Jurkat, Clone E6-1 (cell line): ENCODE measurements around the gene ANKRD53.

Source experiments
- DNase-seq: peaks from one replicate; pipeline ENCODE4 v3.0.0-alpha.2; 2011; ENCODE audit warnings: low read depth, low spot score
- H3K4me3 ChIP-seq: 2 replicates; pipeline ENCODE4 v1.5.1; 2011; ENCODE audit warnings: mild to moderate bottlenecking, low read length, control low read depth, moderate library complexity

The ANKRD53 gene

DNA sequence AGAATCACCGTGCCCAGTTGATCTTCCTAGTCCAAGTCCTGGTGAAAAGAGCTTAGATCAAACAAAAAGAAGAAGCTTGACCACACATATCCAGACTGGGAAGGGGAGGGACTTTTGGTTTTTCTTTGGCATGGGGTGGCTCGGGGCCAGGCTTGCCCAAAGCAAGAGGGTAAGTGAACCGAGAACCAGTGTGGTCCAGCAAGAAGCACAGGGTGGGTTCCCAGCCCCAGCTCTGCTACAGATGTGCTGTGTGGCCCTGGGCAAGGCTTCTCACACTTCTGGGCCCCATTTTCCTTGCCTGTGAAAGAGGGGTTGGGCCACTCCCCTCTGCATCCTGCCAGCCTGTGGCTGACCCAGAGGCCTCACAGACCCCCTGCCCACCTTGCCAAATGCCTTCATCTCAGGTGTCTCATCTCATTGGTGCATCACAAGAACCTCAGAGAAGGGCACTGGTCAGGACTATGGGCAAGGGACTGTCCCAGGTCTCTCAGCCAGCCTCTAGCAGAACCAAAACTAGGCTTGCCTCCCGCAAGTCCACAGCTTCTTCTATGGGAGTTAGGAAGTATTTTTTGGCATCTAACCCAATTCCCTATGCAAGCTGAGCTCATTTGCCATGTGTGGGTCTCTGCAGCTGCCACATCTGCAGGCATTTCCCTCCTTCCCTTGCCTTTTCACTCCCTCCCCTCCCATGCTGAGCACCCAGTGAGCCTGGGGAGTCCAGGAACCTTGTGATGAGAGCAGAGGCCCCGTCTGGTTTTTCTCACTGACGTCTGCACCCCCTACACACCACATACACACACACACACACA, 35.8 kb upstream of the ANKRD53 start:
- no peak overlapping the region for H3K4me3 ChIP-seq
- DNase-seq: no peak

DNA sequence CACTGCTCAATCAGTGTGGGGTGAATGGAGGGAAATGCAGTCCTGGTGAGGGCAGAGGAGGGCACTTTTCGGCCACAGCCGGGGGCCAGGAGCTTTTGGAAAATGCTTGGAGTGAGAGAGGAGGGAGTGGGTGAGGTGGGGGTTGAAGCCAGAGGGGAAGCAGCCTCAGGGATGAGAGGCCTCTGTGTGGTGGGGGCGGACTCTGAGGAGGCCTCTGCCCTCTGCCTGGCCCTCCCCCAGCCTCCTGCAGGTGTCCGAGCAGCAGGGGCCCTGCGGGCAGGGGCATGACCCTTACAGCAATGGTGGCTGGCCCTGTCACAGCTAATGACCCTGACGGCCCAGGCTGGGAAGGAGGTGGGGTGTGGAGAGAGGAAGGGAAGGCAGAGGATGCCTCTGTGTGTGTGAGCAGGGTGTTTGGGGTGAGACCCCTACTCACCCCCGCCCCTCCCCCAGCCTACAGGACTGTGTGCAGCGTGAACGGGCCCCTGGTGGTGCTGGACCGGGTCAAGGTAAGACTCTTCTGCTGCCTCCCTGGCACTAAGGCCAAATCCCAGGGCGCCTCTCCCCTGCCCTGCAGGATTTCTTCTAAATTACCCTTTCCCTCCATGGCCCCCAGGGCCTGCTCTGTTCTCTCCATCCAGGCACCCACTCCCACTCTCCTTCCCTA, 35.1 kb upstream of the ANKRD53 start:
- DNase-seq: no peak
- no peak overlapping the region for H3K4me3 ChIP-seq

DNA sequence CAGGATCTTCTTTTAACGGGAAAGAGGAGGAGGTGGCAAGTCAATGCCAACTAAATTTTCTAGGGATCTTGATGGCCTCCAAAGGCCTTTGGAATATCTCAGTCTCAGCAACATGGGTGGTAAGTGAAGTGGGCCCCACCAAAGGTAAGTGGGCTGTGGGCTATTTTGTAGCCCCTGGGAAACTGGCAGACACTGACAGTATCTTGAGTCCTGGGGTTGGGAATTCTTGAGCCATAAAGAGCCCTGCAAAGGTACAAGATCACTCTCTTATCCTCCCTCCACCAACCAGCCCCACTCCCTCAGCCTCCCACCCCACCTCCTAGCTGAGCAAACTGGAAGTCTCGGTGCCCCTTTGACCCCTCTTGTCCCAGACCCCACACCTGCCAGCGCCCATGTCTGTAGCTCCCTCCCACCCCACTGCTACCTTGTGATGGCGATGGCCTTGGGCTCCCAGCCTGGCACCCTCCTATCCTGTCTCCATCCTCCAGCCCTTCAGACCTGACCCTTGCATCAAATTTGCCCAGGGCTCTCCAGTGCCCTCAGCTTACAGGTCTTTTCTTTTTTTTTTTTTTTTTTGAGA, 34.2 kb upstream of the ANKRD53 start:
- H3K4me3 ChIP-seq: no peak overlapping the region
- DNase-seq: no peak

DNA sequence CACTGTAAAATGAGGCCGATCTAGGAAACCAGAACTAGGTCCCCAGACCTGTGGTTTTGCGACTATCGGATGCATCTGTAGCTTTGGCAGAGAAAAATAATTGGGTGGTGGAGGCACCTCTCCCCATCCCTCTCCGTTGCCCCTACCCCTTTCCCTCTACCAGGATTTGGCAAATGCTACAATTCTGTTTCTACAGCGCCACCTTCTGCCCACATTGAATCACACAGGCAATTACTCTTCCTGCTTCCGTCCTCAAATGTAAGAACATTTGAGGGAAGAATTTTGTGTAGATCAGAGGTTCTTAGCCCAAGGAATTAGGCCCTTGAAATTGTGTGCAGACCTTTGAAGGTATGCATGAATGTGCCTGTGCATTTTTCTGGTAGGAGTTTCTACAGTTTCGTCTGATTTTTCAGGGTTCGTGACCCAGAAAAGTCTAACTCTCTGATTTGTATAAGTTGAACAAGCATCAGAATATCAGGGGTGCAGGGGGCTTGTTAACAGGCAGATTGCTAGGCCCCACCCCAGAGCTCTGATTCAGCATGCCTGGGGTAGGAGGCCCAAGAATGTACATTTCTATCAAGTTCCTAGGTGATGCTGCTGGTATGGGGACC, 31.5 kb upstream of the ANKRD53 start:
- peak; percentile 70 for DNase-seq
- peak overlapping the region; percentile 72 for H3K4me3 ChIP-seq

DNA sequence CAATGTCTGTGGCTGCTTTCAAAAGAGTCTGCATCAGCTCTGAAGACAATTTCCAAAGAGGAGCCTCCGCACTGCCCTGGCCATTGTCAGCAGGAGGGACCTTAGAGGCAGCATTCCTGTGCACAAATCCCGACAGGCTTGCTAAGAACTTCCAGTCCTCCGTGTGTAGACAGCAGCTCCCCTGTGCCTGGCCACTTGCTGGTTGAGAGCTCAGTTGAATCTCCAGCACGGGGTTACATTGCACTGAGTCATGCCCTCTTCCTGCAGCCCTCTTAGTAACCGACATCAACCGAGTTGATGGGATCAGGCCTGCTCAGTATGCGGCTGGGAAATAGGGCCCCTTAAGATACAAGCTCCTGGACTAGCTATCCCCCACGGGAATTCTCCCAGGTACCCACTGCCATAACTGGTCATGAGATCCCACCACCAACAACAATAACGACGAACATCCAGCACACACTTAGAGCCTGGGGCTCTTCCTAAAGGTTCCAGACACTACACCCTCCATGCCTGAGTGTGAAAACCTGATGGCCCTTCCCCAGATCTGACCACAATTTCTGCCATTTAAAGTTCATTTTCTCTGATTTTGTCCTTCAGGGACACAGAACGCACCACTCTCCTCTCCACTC, 30.8 kb upstream of the ANKRD53 start:
- H3K4me3 ChIP-seq: peak overlapping the region; percentile 72
- DNase-seq: peak; percentile 37

DNA sequence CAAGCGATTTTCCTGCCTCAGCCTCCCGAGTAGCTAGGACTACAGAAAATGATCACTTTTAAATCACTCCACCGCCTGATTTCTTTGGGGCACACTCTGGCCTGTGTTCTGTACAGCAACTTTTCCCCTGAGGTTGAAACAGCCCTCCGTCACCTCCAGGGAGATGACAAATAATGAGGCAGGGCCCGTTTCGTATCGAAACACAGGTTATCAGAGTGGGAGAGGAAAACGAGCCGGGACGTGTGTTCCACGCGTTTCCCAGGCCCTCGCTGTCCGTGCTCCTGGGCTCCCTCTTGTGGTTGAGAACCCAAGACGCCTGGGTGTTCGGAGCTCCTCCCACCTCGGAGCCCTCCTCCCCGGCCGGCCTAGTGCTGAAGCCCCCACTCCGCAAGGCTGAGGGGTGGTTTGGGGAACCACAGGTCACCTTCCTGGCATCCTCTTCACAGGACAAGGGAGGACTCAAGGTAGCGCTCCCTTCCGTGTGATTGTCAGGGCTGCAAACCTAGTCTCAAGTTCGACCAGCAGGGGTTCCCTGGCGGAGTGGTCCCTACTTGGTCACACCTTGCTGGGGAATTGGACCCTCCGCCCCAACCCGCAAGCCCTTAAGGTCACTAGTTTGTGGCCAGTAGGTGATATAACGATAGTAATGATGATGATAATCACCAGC, 30.0 kb upstream of the ANKRD53 start:
- DNase-seq: peak; percentile 72
- H3K4me3 ChIP-seq: peak overlapping the region; percentile 72

DNA sequence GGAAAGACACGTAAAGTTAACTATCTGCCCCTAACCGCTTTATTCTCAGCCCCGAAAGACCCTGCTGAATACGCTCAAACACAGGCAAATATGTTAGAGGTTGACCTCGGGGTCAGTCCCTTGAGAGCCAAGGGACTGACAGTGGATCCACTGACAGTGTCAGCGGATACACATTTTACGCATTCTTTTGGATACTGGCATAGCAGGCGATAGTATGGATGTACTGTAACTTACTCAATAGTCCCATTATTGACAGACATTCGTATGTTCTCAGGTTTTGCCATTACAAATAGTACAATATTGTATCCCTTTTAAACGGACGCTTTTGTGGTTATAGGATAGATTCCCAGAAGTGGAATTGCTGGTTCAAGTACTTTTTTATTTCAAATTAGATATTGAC, 29.3 kb upstream of the ANKRD53 start:
- H3K4me3 ChIP-seq: no peak overlapping the region
- no peak for DNase-seq

DNA sequence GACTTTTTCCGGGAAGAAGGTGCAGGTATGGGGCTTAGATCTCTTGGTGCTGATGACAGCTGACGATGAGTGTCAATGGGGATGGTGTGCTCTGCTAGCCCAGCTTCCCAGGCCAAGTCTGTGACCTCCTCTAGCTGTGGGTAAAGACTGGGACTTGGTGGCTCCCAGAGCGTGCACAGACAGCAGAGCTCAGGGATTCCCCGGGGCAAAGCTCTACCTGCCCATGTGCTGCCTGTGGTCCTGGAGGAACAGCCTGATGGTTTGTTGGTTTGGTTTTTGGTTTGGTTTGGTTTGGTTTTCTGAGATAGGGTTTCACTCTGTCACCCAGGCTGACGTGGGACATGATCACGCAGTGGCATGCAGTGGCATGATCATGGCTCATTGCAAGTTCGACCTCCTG, 23.5 kb upstream of the ANKRD53 start:
- H3K4me3 ChIP-seq: no peak overlapping the region
- no peak for DNase-seq

DNA sequence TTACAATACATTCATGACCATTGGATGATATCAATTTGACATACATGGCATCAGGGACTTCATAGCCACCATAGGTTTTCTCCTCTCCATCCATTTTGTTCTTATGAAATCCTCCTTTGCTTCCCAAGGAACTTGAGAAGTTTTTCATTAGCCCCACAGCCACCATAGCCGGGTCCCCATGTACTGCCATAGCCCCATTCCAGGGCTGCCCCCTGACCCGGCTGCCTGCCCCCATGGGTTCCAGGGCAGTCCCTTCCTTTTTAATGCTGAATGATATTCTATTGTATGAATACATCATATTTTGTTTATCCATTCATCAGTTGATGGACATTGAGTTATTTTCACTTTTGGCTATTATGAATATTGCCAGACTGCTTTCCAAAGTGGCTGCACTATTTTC, 22.3 kb upstream of the ANKRD53 start:
- DNase-seq: no peak

DNA sequence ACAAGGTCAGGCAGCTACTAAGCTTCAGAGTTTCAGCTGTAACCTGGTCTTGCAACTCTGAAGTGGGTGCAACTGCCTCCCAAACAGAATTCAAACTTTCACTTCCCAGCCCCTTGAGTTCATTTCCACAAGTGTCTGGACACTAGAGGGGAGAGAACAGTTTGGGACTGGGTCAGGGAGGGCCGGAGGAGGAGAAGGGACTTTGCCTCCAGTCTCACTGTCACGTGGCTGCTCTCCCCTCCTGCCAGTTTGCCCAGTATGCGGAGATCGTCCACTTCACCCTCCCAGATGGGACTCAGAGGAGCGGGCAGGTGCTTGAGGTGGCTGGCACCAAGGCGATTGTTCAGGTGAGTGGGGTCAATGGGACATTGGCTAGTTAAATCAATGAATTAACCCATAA, 20.6 kb upstream of the ANKRD53 start:
- no peak for DNase-seq
- H3K4me3 ChIP-seq: no peak overlapping the region

More for the DNA sequence above, 22.3 kb upstream of the ANKRD53 start:
- H3K4me3 ChIP-seq: no peak overlapping the region

DNA sequence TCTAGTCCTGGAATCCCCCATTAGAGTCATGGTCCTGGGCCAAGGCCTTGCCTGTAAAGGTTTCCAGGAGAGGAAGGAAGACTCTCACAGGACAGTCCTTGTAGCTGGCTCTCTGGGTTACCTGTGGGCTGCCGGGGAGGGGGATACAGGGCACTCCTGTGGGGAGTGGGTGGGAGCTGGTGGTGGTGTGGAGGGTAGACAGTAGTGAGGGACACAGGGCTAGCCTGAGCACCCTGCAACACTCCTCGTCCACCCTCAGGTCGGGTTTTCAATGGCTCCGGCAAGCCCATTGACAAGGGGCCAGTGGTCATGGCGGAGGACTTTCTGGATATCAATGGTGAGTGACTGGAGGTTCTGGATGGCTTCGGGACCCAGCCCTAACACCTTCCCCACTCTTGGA, 19.7 kb upstream of the ANKRD53 start:
- DNase-seq: no peak
- H3K4me3 ChIP-seq: no peak overlapping the region

DNA sequence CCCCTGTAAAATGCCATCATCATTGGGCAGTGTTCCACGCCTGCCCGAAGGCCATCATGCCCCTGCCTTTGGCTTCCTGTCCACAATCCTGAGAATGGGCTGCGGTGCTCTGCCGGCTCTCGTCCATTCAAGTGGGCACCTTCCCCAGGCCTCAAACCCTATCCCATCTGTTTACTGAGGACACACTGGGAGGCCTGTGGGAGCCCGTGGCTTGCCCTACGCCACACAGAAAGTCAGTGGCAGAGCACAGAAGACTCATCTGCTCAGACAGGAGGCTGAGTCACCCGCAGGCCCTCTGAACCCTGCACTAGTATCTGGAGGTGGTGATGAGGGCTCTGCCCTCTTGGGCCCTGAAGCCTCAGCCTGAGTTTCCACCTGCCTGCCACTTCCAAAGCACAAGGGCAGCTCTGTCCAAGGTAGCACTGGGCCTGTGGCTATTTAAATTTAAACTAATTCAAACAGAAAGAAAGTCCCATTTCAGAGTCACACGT, 19.1 kb upstream of the ANKRD53 start:
- DNase-seq: no peak
- H3K4me3 ChIP-seq: no peak overlapping the region

DNA sequence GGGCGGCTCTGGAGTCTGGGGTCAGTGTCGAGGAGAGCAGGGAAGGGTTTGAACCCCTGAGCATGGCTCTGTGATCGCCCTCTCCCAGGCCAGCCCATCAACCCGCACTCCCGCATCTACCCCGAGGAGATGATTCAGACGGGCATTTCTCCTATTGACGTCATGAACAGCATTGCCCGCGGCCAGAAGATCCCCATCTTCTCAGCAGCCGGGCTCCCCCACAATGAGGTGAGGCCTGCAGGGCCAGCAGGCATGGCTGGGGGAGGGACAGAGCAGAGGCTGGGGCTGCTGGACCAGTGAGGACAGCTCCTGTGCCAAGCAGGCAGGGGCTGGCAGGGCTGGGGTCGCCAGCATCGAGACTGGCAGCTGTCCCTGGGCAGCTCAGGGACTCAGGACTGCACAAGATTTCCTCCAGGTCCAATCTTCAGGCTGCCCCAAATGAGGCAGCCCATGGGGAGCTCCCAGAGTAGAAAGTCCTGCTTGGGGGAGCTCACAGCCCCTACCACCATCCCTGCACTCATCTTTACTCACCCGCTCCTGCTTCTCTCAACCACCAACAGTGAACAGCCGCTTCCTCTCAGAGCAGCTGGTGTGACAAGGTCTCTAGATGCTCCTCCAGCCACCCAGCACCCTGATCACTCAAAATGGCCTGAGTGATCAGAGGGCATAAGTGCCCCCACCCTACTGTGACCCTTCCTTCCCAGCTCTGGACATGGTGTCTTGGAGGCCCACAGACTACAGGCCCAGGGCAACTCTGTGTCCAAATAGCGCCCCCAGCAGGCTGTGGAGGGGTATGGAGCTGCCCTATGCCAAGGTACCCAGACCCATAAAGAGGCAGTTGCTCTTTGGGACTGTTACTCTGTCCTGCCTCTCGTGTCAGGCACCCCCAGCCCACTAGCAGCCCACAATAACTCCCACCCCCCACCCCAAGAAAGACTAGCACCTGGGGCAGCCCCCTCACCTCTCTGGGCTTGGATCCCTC, 18.3 kb upstream of the ANKRD53 start:
- no peak overlapping the region for H3K4me3 ChIP-seq
- no peak for DNase-seq

DNA sequence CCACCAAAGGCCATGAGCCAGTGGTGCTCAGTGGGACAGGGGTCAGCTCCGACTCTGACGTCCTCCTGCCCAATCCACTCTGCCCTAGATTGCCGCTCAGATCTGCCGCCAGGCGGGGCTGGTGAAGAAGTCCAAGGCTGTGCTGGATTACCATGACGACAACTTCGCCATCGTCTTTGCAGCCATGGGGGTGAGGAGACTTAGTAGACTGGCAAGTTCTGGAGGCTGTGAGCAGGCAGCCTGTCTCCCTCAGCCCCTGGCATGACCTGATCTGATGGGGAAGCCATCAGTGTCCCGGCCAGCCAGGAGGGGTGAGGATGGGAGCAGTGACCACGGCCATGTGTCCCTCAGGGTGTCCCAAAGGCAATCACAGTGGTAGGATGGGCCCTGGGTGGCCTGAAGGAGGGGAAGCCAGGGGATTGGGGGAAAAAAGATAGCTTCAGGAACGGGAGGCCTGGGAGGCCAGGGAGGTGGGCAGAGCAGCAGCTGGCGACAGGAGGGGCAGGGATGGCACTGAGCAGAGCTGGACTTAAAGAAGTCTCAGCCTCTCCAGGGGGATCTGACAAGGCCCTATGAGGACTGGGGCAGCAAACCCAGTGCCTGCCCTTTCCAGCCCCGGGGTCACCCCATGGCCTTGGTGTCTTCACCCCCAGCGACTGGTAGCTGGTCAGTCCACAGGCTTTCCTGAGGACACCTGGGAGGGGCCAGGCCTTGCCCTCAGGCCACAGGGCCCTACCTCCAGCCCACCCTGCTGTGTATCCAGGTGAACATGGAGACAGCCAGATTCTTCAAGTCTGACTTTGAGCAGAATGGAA, 17.4 kb upstream of the ANKRD53 start:
- H3K4me3 ChIP-seq: no peak overlapping the region
- DNase-seq: no peak

DNA sequence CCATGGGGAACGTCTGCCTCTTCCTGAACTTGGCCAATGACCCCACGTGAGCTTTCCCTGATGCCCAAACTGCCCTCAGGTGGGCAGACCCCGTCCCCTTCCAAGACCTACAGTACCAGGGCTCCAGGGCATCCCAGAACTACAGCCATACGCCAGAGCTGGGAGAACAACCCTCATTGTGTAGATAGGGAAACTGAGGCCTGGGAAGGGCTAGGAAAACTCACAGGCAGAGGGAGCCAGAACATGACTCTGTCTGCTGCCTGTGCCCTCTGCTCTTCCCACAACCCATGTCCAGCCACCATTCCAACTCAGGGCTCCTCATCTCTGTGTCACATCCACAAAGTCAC, 16.8 kb upstream of the ANKRD53 start:
- no peak for DNase-seq

DNA sequence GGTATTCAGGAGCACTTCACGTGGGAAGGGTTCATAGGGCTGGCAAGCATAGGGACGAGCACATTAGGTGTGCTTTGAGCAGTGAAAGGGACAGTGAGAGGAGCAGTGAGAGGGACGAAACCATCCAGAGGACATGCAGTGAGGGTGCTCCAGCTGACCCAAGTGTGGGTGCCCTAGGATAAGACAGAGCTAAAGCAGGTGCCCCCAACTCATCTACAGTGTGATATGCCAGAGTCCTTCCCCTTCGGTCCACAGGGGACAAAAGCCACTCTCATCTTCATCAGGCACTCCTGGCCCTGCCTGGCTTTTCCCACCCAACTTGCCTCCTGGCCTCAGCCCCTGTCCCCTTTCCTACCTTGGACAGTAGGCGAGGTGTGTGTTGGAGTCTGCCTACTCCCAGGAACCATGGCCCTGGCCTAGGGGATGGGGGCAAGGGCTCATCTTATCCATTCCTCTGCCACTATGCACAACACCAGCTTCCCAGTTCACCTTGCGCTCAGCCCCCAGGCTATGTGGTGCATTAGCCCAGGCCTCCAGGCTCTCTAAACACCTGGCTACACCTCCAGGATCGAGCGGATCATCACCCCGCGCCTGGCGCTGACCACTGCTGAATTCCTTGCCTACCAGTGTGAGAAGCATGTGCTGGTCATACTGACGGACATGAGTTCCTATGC, 16.1 kb upstream of the ANKRD53 start:
- no peak overlapping the region for H3K4me3 ChIP-seq
- no peak for DNase-seq

More for the DNA sequence above, 16.8 kb upstream of the ANKRD53 start:
- H3K4me3 ChIP-seq: no peak overlapping the region
